ENCODE measurements around the gene ATAD2B. TPM values are rescaled to one million over a fixed set of nuclear protein-coding genes. Genes with fewer than 3 reads are reported as not detected.

ATAD2B gene
- total and polyA plus RNA-seq, 2 of the 4 experiments (the other 2 are of a cell fraction), result 1.5 to 5.0 TPM

GRCh38 chr2:23813438-23813837 is 113.5 kb downstream of the ATAD2B start:
- no peak overlapping the region for H2AFZ ChIP-seq (replicated peaks; ENCODE audit: low read length, poor library complexity)
- ChIA-PET POLR2A (ENCODE audit: unreplicated experiment) (no interaction called here), CTCF (no interaction called here)
- H4K8ac ChIP-seq (ENCODE audit: low read depth in 2 of 2, low read length in 2 of 2), result no peak overlapping the region
- no peak overlapping the region for H2BK120ac ChIP-seq (ENCODE audit: low read depth, low read length)
- no peak overlapping the region for H3K27ac ChIP-seq (ENCODE audit: insufficient read depth, low read length)
- no peaks in the 10 kb centered on the region for H3K9me1 ChIP-seq (ENCODE audit: insufficient read depth, low read length)
- no peak overlapping the region for H2BK15ac ChIP-seq (ENCODE audit: low read depth, low read length)
- dilution Hi-C loops (cut with HindIII; ENCODE audit: low sequenced_read_pairs, unreplicated experiment) (no loop called here), intact Hi-C loops (cut with micrococcal nuclease) (no loop called here), in situ Hi-C loops (cut with MboI; ENCODE audit: low sequenced_read_pairs) (no loop called here)
- WGBS, 2 experiments (ENCODE audit: extremely low coverage in 2 of 2, insufficient read length in 1 of 2), result no CpG with 5 or more reads among the region's 2 CpGs
- H4K91ac ChIP-seq (ENCODE audit: insufficient read depth, low read depth, low read length), result no peak overlapping the region
- no peak overlapping the region for H3K4me2 ChIP-seq (ENCODE audit: low read depth, low read length)
- H3K56ac ChIP-seq (ENCODE audit: extremely low read depth, insufficient read depth, low read length), result no peak overlapping the region
- peaks cover 3% of the 10 kb centered on the region for H3K36me3 ChIP-seq (ENCODE audit: control insufficient read depth, insufficient read depth, low read length)
- no peak overlapping the region for H3K14ac ChIP-seq (replicated peaks; ENCODE audit: low read depth, low read length)
- H3K27me3 ChIP-seq (ENCODE audit: control insufficient read depth, insufficient read depth, low read length), result no peaks in the 10 kb centered on the region
- no peak overlapping the region for H4K5ac ChIP-seq (ENCODE audit: low read depth, low read length)
- ATAC-seq (ENCODE audit: low read depth), result no peak
- no peak for DNase-seq
- H3K18ac ChIP-seq (ENCODE audit: low read depth, low read length), result no peak overlapping the region
- no peak overlapping the region for H2AK5ac ChIP-seq (ENCODE audit: low read depth, low read length)
- H3K79me1 ChIP-seq (ENCODE audit: low read depth in 1 of 2, low read length in 2 of 2), result peaks cover 2 to 4% of the 10 kb centered on the region in 2 experiments; a peak in 1 of 4 replicates
- no peak overlapping the region for H2BK5ac ChIP-seq (ENCODE audit: low read depth, low read length, poor library complexity, severe bottlenecking)
- no peak overlapping the region for H3K4ac ChIP-seq (ENCODE audit: low read depth, low read length)
- no peak overlapping the region for H2AK9ac ChIP-seq (replicated peaks; ENCODE audit: low read depth, low read length, poor library complexity)
- H3K9me3 ChIP-seq (ENCODE audit: control insufficient read depth, insufficient read depth, low read length), result no peaks in the 10 kb centered on the region
- BruUV-seq (replicated peaks), result no TSS peak
- no peaks in the 10 kb centered on the region for H3K4me1 ChIP-seq (ENCODE audit: control insufficient read depth, insufficient read depth, low read length)
- no peak overlapping the region for H3K4me3 ChIP-seq (ENCODE audit: insufficient read depth, low read depth, low read length)
- H4K20me1 ChIP-seq (ENCODE audit: insufficient read depth, low read length), result no peaks in the 10 kb centered on the region
- H2BK20ac ChIP-seq (ENCODE audit: low read depth, low read length), result no peak overlapping the region
- H3K9ac ChIP-seq (ENCODE audit: low read depth, low read length), result no peak overlapping the region
- TF ChIP-seq CHD1 (IDR thresholded peaks at IDR 0.05; ENCODE audit: low read depth, low read length) (no peak), CEBPB (IDR thresholded peaks at IDR 0.05; ENCODE audit: low read depth, low read length) (no peak), NFE2L2 (IDR thresholded peaks at IDR 0.05; ENCODE audit: low read depth, low read length) (no peak), RFX5 (IDR thresholded peaks at IDR 0.05; ENCODE audit: low read depth, low read length) (no peak), POLR2A (IDR thresholded peaks at IDR 0.05; ENCODE audit: low read depth, low read length) (no peak), BHLHE40 (IDR thresholded peaks at IDR 0.05; ENCODE audit: low read depth, low read length) (no peak), CTCF (conservative IDR thresholded peaks at IDR 0.05; ENCODE audit: low read depth, low read length) (no peak), MAZ (IDR thresholded peaks at IDR 0.05; ENCODE audit: borderline replicate concordance, low read depth, low read length) (no peak), SMC3 (IDR thresholded peaks at IDR 0.05; ENCODE audit: low read depth, low read length) (no peak), RCOR1 (IDR thresholded peaks at IDR 0.05; ENCODE audit: insufficient replicate concordance, low read length) (no peak), RAD21 (IDR thresholded peaks at IDR 0.05; ENCODE audit: low read length) (no peak), MXI1 (IDR thresholded peaks at IDR 0.05; ENCODE audit: borderline replicate concordance, low read depth, low read length) (no peak), MAFK (IDR thresholded peaks at IDR 0.05; ENCODE audit: low read depth, low read length) (no peak), FOS (IDR thresholded peaks at IDR 0.05; ENCODE audit: low read depth, low read length) (no peak)
- TF ChIP-seq, protein P1, sequence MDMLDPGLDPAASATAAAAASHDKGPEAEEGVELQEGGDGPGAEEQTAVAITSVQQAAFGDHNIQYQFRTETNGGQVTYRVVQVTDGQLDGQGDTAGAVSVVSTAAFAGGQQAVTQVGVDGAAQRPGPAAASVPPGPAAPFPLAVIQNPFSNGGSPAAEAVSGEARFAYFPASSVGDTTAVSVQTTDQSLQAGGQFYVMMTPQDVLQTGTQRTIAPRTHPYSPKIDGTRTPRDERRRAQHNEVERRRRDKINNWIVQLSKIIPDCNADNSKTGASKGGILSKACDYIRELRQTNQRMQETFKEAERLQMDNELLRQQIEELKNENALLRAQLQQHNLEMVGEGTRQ (IDR thresholded peaks at IDR 0.05; ENCODE audit: low read depth, low read length), result no peak
- TF ChIP-seq, protein P2, sequence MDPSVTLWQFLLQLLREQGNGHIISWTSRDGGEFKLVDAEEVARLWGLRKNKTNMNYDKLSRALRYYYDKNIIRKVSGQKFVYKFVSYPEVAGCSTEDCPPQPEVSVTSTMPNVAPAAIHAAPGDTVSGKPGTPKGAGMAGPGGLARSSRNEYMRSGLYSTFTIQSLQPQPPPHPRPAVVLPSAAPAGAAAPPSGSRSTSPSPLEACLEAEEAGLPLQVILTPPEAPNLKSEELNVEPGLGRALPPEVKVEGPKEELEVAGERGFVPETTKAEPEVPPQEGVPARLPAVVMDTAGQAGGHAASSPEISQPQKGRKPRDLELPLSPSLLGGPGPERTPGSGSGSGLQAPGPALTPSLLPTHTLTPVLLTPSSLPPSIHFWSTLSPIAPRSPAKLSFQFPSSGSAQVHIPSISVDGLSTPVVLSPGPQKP (IDR thresholded peaks at IDR 0.05; ENCODE audit: borderline replicate concordance, low read depth, low read length), result no peak
- no peak overlapping the region for H3K23ac ChIP-seq (ENCODE audit: low read depth, low read length)
